Panc1 (cell line): ENCODE measurements around the gene CHRM4. TPM values are rescaled to one million over a fixed set of nuclear protein-coding genes. Genes with fewer than 3 reads are reported as not detected.

Source experiments
- ATAC-seq: fragments of 200-7000 bp; cut with Tn5 transposase; 2 replicates; pipeline ENCODE4 v1.9.1; 2020; ENCODE audit warnings: mild to moderate bottlenecking, moderate library complexity
- BruUV-seq: library from RNA; stranded (reverse); fragments of 400-500 nt; replicated peaks from 2 replicates; lab custom pipeline; 2021; lab: Mats Ljungman, UMichigan
- CTCF ChIA-PET: fragments of 300-600 bp; sonication (Branson Sonifier 250); formaldehyde crosslinking; loops from one replicate; lab custom pipeline; 2022; ENCODE audit warnings: antibody characterized with exemption; lab: Charles Lee
- POLR2A ChIA-PET: fragments of 300-600 bp; sonication (Branson Sonifier 250); formaldehyde crosslinking; loops from one replicate; lab custom pipeline; 2022; ENCODE audit warnings: antibody characterized with exemption; lab: Charles Lee
- DNase-seq: peaks from one replicate; pipeline ENCODE4 v3.0.0-alpha.2; 2010; ENCODE audit warnings: low read depth, low spot score
- H3K27ac ChIP-seq: 2 replicates; pipeline ENCODE4 v1.5.1; 2011; ENCODE audit warnings: mild to moderate bottlenecking, low read length, inconsistent platforms
- H3K27me3 ChIP-seq: fragments of 200-500 bp; sonication (Bioruptor generic); 2 replicates; pipeline ENCODE4 v1.6.0; 2014; ENCODE audit warnings: low read length, inconsistent platforms; ENCODE audit not compliant: control insufficient read depth, insufficient read depth
- H3K36me3 ChIP-seq: fragments of 200-500 bp; sonication (Bioruptor generic); 2 replicates; pipeline ENCODE4 v1.5.1; 2014; ENCODE audit warnings: inconsistent platforms, mild to moderate bottlenecking, low read length, moderate library complexity; ENCODE audit not compliant: control insufficient read depth, insufficient read depth
- H3K4me1 ChIP-seq: 2 replicates; pipeline ENCODE4 v1.5.1; 2011; ENCODE audit warnings: inconsistent platforms, mild to moderate bottlenecking, low read length, moderate library complexity; ENCODE audit not compliant: control insufficient read depth, insufficient read depth
- H3K4me3 ChIP-seq, 2 experiments: 2 replicates each; pipeline ENCODE4 v1.5.1; 2011 to 2012; ENCODE audit warnings: low read depth in 2 of 2, low read length in 2 of 2, mild to moderate bottlenecking in 2 of 2, inconsistent platforms in 1 of 2, moderate library complexity in 1 of 2
- H3K9me3 ChIP-seq: fragments of 200-500 bp; sonication (Bioruptor generic); 2 replicates; pipeline ENCODE4 v1.5.1; 2014; ENCODE audit warnings: low read depth, mild to moderate bottlenecking, inconsistent platforms, low read length, moderate library complexity; ENCODE audit not compliant: control insufficient read depth, insufficient read depth
- CTCF ChIP-seq: fragments of 450-650 bp; IDR thresholded peaks from 2 replicates; pipeline ENCODE4 v1.5.1; 2017; ENCODE audit warnings: mild to moderate bottlenecking
- POLR2AphosphoS5 ChIP-seq: IDR thresholded peaks from 2 replicates; pipeline ENCODE4 v1.6.1; 2012; ENCODE audit warnings: mild to moderate bottlenecking, low read depth, low read length, moderate library complexity
- REST ChIP-seq, 2 experiments: IDR thresholded peaks; 2 replicates each; pipeline ENCODE4 v1.6.1; 2011 to 2012; ENCODE audit warnings: low read depth in 2 of 2, control low read depth in 1 of 2, low read length in 1 of 2, mild to moderate bottlenecking in 1 of 2, moderate library complexity in 1 of 2; ENCODE audit not compliant: insufficient read depth in 1 of 2
- SIN3A ChIP-seq: IDR thresholded peaks from 2 replicates; pipeline ENCODE4 v1.6.1; 2012; ENCODE audit warnings: low read depth, mild to moderate bottlenecking, low read length, moderate library complexity, borderline replicate concordance; ENCODE audit not compliant: insufficient read depth
- TCF7L2 ChIP-seq: IDR thresholded peaks from 2 replicates; pipeline ENCODE4 v1.6.1; 2011; ENCODE audit warnings: mild to moderate bottlenecking, low read depth, low read length, inconsistent platforms
- in situ Hi-C: cut with HindIII; loops from 2 replicates; pipeline ENCODE4 v1.10.0; 2016; ENCODE audit warnings: low sequenced_read_pairs, low pct_unique_long_range_greater_than_20kb
- intact Hi-C: fragments of 100-400 bp; cut with micrococcal nuclease; formaldehyde crosslinking; loops from one replicate; pipeline ENCODE4 v1.10.0; 2022; ENCODE audit not compliant: unreplicated experiment
- total RNA-seq: library from RNA; stranded (reverse); gene quantifications from one replicate; pipeline ENCODE4 v1.2.1, GENCODE V29; 2021; ENCODE audit not compliant: unreplicated experiment

Gene CHRM4
- total RNA-seq, 1 experiment from 2014 or later, result 3.1 TPM

GRCh38 chr11:46341454-46341853 lies 50.1 kb downstream of the CHRM4 start:
- no peaks in the 10 kb centered on the region for H3K27me3 ChIP-seq
- in situ Hi-C loops (no loop called here), intact Hi-C loops (no loop called here)
- H3K4me1 ChIP-seq, result peaks cover 7% of the 10 kb centered on the region
- BruUV-seq, result no TSS peak
- H3K36me3 ChIP-seq, result no peaks in the 10 kb centered on the region
- H3K27ac ChIP-seq, result no peak overlapping the region
- TF ChIP-seq CTCF, result no peak
- no peak for TF ChIP-seq TCF7L2
- TF ChIP-seq SIN3A, result no peak
- no peak for TF ChIP-seq POLR2AphosphoS5
- no peak for TF ChIP-seq REST (IDR thresholded peaks at IDR 0.05; ENCODE audit: insufficient read depth in 1 of 2, low read depth in 2 of 2, low read length in 1 of 2)
- no peaks in the 10 kb centered on the region for H3K9me3 ChIP-seq
- no peak for ATAC-seq
- DNase-seq, result no peak
- ChIA-PET CTCF (no interaction called here), POLR2A (no interaction called here)
- no peak overlapping the region for H3K4me3 ChIP-seq

GRCh38 chr11:46339816-46340215 lies 51.8 kb downstream of the CHRM4 start:
- DNase-seq (no peak), ATAC-seq (no peak)
- POLR2A ChIA-PET, result no interaction called here
- in situ Hi-C loops (no loop called here), intact Hi-C loops (no loop called here)
- CTCF ChIA-PET, result no interaction called here
- BruUV-seq, result no TSS peak
- H3K36me3 ChIP-seq, result no peaks in the 10 kb centered on the region
- no peaks in the 10 kb centered on the region for H3K27me3 ChIP-seq
- H3K4me1 ChIP-seq, result peaks cover 7% of the 10 kb centered on the region
- no peak overlapping the region for H3K27ac ChIP-seq
- TF ChIP-seq REST (IDR thresholded peaks at IDR 0.05; ENCODE audit: insufficient read depth in 1 of 2, low read depth in 2 of 2, low read length in 1 of 2), result no peak
- TF ChIP-seq CTCF, result no peak
- TF ChIP-seq SIN3A, result no peak
- no peak for TF ChIP-seq POLR2AphosphoS5
- TF ChIP-seq TCF7L2, result no peak
- H3K9me3 ChIP-seq, result no peaks in the 10 kb centered on the region
- H3K4me3 ChIP-seq, result no peak overlapping the region
